ENCODE data around the gene SAV1. TPM values are rescaled to one million over a fixed set of nuclear protein-coding genes. Genes with fewer than 3 reads are reported as not detected.

Gene SAV1
- total and polyA plus RNA-seq, 2 experiments from 2014 or later: 17.4 to 19.0 TPM

- no peak overlapping the region for H3K4me3 ChIP-seq
- H3K9me2 ChIP-seq (replicated peaks; ENCODE audit: insufficient read depth): no peaks in the 10 kb centered on the region
- no peaks in the 10 kb centered on the region for H3K36me3 ChIP-seq (replicated peaks; ENCODE audit: insufficient read depth, low read depth)
- DNase-seq (ENCODE audit: low spot score): no peak
- no peak overlapping the region for H3K4me2 ChIP-seq
- H3K79me2 ChIP-seq: no peaks in the 10 kb centered on the region
- no peak overlapping the region for H2AFZ ChIP-seq
- no peaks in the 10 kb centered on the region for H4K20me1 ChIP-seq (ENCODE audit: insufficient read depth, poor library complexity, severe bottlenecking)
- TF ChIP-seq EZH2phosphoT487 (IDR thresholded peaks at IDR 0.05; ENCODE audit: low read depth, severe bottlenecking, unreplicated experiment) (no peak), EZH2 (IDR thresholded peaks at IDR 0.05; ENCODE audit: borderline replicate concordance) (no peak), CTCF (IDR thresholded peaks at IDR 0.05; ENCODE audit: poor library complexity) (no peak)
- H3K27ac ChIP-seq: no peak overlapping the region
- H3K4me1 ChIP-seq (ENCODE audit: insufficient read depth): peaks cover 4% of the 10 kb centered on the region
- WGBS (ENCODE audit: low lambda C conversion rate, missing lambda C conversion rate): 90% methylated on average over 3 of the region's 3 CpGs
- H3K27me3 ChIP-seq: no peaks in the 10 kb centered on the region
- no peaks in the 10 kb centered on the region for H3K9me3 ChIP-seq (ENCODE audit: low read depth)
Measured at GRCh38 chr14:50602035-50602434, 66.1 kb downstream of the SAV1 start.

- no peaks in the 10 kb centered on the region for H4K20me1 ChIP-seq (ENCODE audit: insufficient read depth, poor library complexity, severe bottlenecking)
- no peaks in the 10 kb centered on the region for H3K36me3 ChIP-seq (replicated peaks; ENCODE audit: insufficient read depth, low read depth)
- H3K4me2 ChIP-seq: no peak overlapping the region
- peaks cover 4% of the 10 kb centered on the region for H3K4me1 ChIP-seq (ENCODE audit: insufficient read depth)
- no peak for DNase-seq (ENCODE audit: low spot score)
- WGBS (ENCODE audit: low lambda C conversion rate, missing lambda C conversion rate): 97% methylated on average over 2 of the region's 2 CpGs
- H3K9me2 ChIP-seq (replicated peaks; ENCODE audit: insufficient read depth): no peaks in the 10 kb centered on the region
- no peaks in the 10 kb centered on the region for H3K9me3 ChIP-seq (ENCODE audit: low read depth)
- H3K27ac ChIP-seq: no peak overlapping the region
- no peaks in the 10 kb centered on the region for H3K79me2 ChIP-seq
- H2AFZ ChIP-seq: no peak overlapping the region
- TF ChIP-seq EZH2phosphoT487 (IDR thresholded peaks at IDR 0.05; ENCODE audit: low read depth, severe bottlenecking, unreplicated experiment): no peak
- no peak for TF ChIP-seq EZH2 (IDR thresholded peaks at IDR 0.05; ENCODE audit: borderline replicate concordance)
- TF ChIP-seq CTCF (IDR thresholded peaks at IDR 0.05; ENCODE audit: poor library complexity): no peak
- H3K4me3 ChIP-seq: no peak overlapping the region
- no peaks in the 10 kb centered on the region for H3K27me3 ChIP-seq
Measured at GRCh38 chr14:50601394-50601793, 66.7 kb downstream of the SAV1 start.

- H3K4me1 ChIP-seq (ENCODE audit: insufficient read depth): peaks cover 4% of the 10 kb centered on the region
- H2AFZ ChIP-seq: no peak overlapping the region
- no peaks in the 10 kb centered on the region for H3K27me3 ChIP-seq
- no peaks in the 10 kb centered on the region for H3K9me2 ChIP-seq (replicated peaks; ENCODE audit: insufficient read depth)
- TF ChIP-seq EZH2 (IDR thresholded peaks at IDR 0.05; ENCODE audit: borderline replicate concordance): no peak
- TF ChIP-seq EZH2phosphoT487 (IDR thresholded peaks at IDR 0.05; ENCODE audit: low read depth, severe bottlenecking, unreplicated experiment): no peak
- no peak for TF ChIP-seq CTCF (IDR thresholded peaks at IDR 0.05; ENCODE audit: poor library complexity)
- no peak overlapping the region for H3K4me3 ChIP-seq
- no peaks in the 10 kb centered on the region for H3K79me2 ChIP-seq
- WGBS (ENCODE audit: low lambda C conversion rate, missing lambda C conversion rate): 60% methylated on average over 5 of the region's 5 CpGs
- H3K36me3 ChIP-seq (replicated peaks; ENCODE audit: insufficient read depth, low read depth): no peaks in the 10 kb centered on the region
- peak overlapping the region; percentile 36 for H3K4me2 ChIP-seq
- DNase-seq (ENCODE audit: low spot score): peak; percentile 9
- no peaks in the 10 kb centered on the region for H4K20me1 ChIP-seq (ENCODE audit: insufficient read depth, poor library complexity, severe bottlenecking)
- H3K27ac ChIP-seq: no peak overlapping the region
- no peaks in the 10 kb centered on the region for H3K9me3 ChIP-seq (ENCODE audit: low read depth)
Measured at GRCh38 chr14:50600849-50601248, 67.3 kb downstream of the SAV1 start.

Data from hepatocyte (in vitro differentiated cells).